GM12875 (cell line): ENCODE measurements around the gene FXYD1.

Source experiments
- H3K4me3 ChIP-seq: one replicate; pipeline ENCODE4 v1.5.1; 2011; ENCODE audit warnings: low read depth, low read length, control low read depth
- CTCF ChIP-seq: IDR thresholded peaks from 2 replicates; pipeline ENCODE4 v1.5.1; 2011; ENCODE audit warnings: low read depth, mild to moderate bottlenecking, control low read depth, inconsistent platforms, low read length, moderate library complexity, borderline replicate concordance; ENCODE audit not compliant: insufficient read depth

FXYD1 gene

GRCh38 chr19:35117116-35117515, 21.5 kb upstream of the FXYD1 start:
- no peak for TF ChIP-seq CTCF
- no peak overlapping the region for H3K4me3 ChIP-seq

GRCh38 chr19:35117799-35118198, 20.8 kb upstream of the FXYD1 start:
- H3K4me3 ChIP-seq: no peak overlapping the region
- no peak for TF ChIP-seq CTCF

GRCh38 chr19:35118268-35119020, 20.2 kb upstream of the FXYD1 start:
- no peak overlapping the region for H3K4me3 ChIP-seq
- no peak for TF ChIP-seq CTCF

GRCh38 chr19:35119091-35119490, 19.5 kb upstream of the FXYD1 start:
- no peak overlapping the region for H3K4me3 ChIP-seq
- TF ChIP-seq CTCF: no peak

GRCh38 chr19:35119578-35120155, 19.0 kb upstream of the FXYD1 start:
- TF ChIP-seq CTCF: no peak
- H3K4me3 ChIP-seq: no peak overlapping the region

GRCh38 chr19:35120492-35120891, 18.1 kb upstream of the FXYD1 start:
- no peak for TF ChIP-seq CTCF
- no peak overlapping the region for H3K4me3 ChIP-seq

- no peak for TF ChIP-seq CTCF
These were observed 17.7 kb upstream of the FXYD1 start for GRCh38 chr19:35120898-35121297.

More at GRCh38 chr19:35120898-35121297, 17.7 kb upstream of the FXYD1 start:
- H3K4me3 ChIP-seq: no peak overlapping the region
